Hepatocyte (in vitro differentiated cells): ENCODE measurements around the gene SPOCK2. TPM values are rescaled to one million over a fixed set of nuclear protein-coding genes. Genes with fewer than 3 reads are reported as not detected.

Experiments
- DNase-seq: peaks from one replicate; pipeline ENCODE4 v3.0.0-alpha.2; 2016; ENCODE audit warnings: low spot score
- H2AFZ ChIP-seq: fragments of 200-600 bp; sonication (generic); 2 replicates; pipeline ENCODE4 v1.6.0; 2016; ENCODE audit warnings: antibody characterized with exemption, mild to moderate bottlenecking
- H3K27ac ChIP-seq: fragments of 200-600 bp; sonication (generic); 2 replicates; pipeline ENCODE4 v1.5.1; 2016; ENCODE audit warnings: mild to moderate bottlenecking
- H3K27me3 ChIP-seq: fragments of 200-600 bp; sonication (generic); 2 replicates; pipeline ENCODE4 v1.6.1; 2016
- H3K36me3 ChIP-seq: fragments of 200-600 bp; sonication (generic); replicated peaks from 2 replicates; pipeline ENCODE4 v1.5.1; 2016; ENCODE audit warnings: low read depth; ENCODE audit not compliant: insufficient read depth
- H3K4me1 ChIP-seq: fragments of 200-600 bp; sonication (generic); 2 replicates; pipeline ENCODE4 v1.5.1; 2016; ENCODE audit warnings: mild to moderate bottlenecking, moderate library complexity; ENCODE audit not compliant: insufficient read depth
- H3K4me2 ChIP-seq: fragments of 200-600 bp; sonication (generic); 2 replicates; pipeline ENCODE4 v1.6.0; 2016
- H3K4me3 ChIP-seq: fragments of 200-600 bp; sonication (generic); 2 replicates; pipeline ENCODE4 v1.5.1; 2016; ENCODE audit warnings: mild to moderate bottlenecking
- H3K79me2 ChIP-seq: fragments of 200-600 bp; sonication (generic); 2 replicates; pipeline ENCODE4 v1.6.0; 2017; ENCODE audit warnings: mild to moderate bottlenecking
- H3K9me2 ChIP-seq: fragments of 200-600 bp; sonication (generic); replicated peaks from 2 replicates; pipeline ENCODE4 v1.6.0; 2017; ENCODE audit warnings: mild to moderate bottlenecking; ENCODE audit not compliant: insufficient read depth
- H3K9me3 ChIP-seq: fragments of 200-600 bp; sonication (generic); 2 replicates; pipeline ENCODE4 v1.5.1; 2016; ENCODE audit warnings: low read depth, mild to moderate bottlenecking
- H4K20me1 ChIP-seq: fragments of 200-600 bp; sonication (generic); 2 replicates; pipeline ENCODE4 v1.6.0; 2016; ENCODE audit warnings: mild to moderate bottlenecking; ENCODE audit not compliant: insufficient read depth, poor library complexity, severe bottlenecking
- EZH2 ChIP-seq: fragments of 200-600 bp; sonication (generic); IDR thresholded peaks from 2 replicates; pipeline ENCODE4 v1.6.1; 2016; ENCODE audit warnings: antibody characterized with exemption, mild to moderate bottlenecking, borderline replicate concordance
- EZH2phosphoT487 ChIP-seq: fragments of 200-600 bp; sonication (generic); IDR thresholded peaks from one replicate; pipeline ENCODE4 v1.6.1; 2018; ENCODE audit warnings: antibody characterized with exemption, mild to moderate bottlenecking, low read depth, moderate library complexity; ENCODE audit not compliant: unreplicated experiment, severe bottlenecking
- WGBS: methylation state at CpG from one replicate; pipeline ENCODE4 v1.1.6; 2016; ENCODE audit warnings: low lambda C conversion rate; ENCODE audit errors: missing lambda C conversion rate; 5-methylcytosine and 5-hydroxymethylcytosine counted together
- polyA plus RNA-seq: library from polyadenylated mRNA; unstranded; fragments of >200 nt; fragmentation: Nextera tagmentation; extraction: Ambion mirVana; gene quantifications from 2 replicates; pipeline ENCODE4 v1.2.1, GENCODE V29; 2016
- total RNA-seq: library from RNA; depleted of rRNA; stranded (reverse); fragments of >200 nt; gene quantifications from 2 replicates; pipeline ENCODE4 v1.2.3, GENCODE V29; 2014
- TF ChIP-seq, protein P1 (sequence below): fragments of 200-600 bp; sonication (generic); IDR thresholded peaks from 2 replicates; pipeline ENCODE4 v1.5.1; 2016; ENCODE audit warnings: antibody characterized with exemption, mild to moderate bottlenecking; ENCODE audit not compliant: poor library complexity

Gene SPOCK2
- total and polyA plus RNA-seq, 2 experiments from 2014 or later, result 3.0 to 3.1 TPM

DNA sequence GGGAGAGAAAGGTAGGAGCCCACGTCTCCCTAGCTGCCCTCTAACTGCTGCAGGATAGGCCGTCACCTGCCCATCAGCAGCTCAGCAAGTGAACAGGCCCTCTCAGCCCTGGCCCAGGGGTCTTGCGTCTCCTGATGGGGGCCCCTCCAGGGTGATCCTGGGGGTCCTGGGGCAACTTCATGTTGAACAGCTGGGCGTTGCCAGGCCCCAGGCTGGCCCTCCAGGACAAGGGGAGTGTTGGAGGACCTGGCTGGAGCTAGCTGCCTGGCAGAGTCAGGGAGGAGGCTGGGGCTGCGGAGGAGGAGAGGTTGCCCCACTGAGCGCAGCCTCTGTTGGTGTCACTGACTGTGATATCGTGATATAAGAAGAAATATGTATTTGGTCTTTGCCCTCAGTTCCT is 34.7 kb downstream of the SPOCK2 start:
- Histone ChIP-seq H3K9me2 (no peaks in the 10 kb centered on the region), H3K36me3 (no peaks in the 10 kb centered on the region), H3K79me2 (no peaks in the 10 kb centered on the region), H3K27me3 (no peaks in the 10 kb centered on the region), H4K20me1 (no peaks in the 10 kb centered on the region), H3K9me3 (no peaks in the 10 kb centered on the region), H3K4me2 (no peak overlapping the region), H3K4me1 (no peaks in the 10 kb centered on the region), H2AFZ (no peak overlapping the region), H3K27ac (no peak overlapping the region), H3K4me3 (no peak overlapping the region)
- 93% methylated on average over 7 of the region's 7 CpGs for WGBS
- TF ChIP-seq EZH2 (no peak), EZH2phosphoT487 (no peak)
- TF ChIP-seq, protein P1, sequence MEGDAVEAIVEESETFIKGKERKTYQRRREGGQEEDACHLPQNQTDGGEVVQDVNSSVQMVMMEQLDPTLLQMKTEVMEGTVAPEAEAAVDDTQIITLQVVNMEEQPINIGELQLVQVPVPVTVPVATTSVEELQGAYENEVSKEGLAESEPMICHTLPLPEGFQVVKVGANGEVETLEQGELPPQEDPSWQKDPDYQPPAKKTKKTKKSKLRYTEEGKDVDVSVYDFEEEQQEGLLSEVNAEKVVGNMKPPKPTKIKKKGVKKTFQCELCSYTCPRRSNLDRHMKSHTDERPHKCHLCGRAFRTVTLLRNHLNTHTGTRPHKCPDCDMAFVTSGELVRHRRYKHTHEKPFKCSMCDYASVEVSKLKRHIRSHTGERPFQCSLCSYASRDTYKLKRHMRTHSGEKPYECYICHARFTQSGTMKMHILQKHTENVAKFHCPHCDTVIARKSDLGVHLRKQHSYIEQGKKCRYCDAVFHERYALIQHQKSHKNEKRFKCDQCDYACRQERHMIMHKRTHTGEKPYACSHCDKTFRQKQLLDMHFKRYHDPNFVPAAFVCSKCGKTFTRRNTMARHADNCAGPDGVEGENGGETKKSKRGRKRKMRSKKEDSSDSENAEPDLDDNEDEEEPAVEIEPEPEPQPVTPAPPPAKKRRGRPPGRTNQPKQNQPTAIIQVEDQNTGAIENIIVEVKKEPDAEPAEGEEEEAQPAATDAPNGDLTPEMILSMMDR, result no peak
- no peak for DNase-seq

- 70% methylated on average over 3 of the region's 3 CpGs for WGBS
- Histone ChIP-seq H3K36me3 (no peaks in the 10 kb centered on the region), H4K20me1 (no peaks in the 10 kb centered on the region), H3K4me1 (no peaks in the 10 kb centered on the region), H3K4me3 (no peak overlapping the region), H2AFZ (no peak overlapping the region), H3K27ac (no peak overlapping the region), H3K9me3 (no peaks in the 10 kb centered on the region), H3K79me2 (no peaks in the 10 kb centered on the region), H3K27me3 (no peaks in the 10 kb centered on the region), H3K4me2 (no peak overlapping the region), H3K9me2 (no peaks in the 10 kb centered on the region)
- TF ChIP-seq EZH2phosphoT487, result no peak
- TF ChIP-seq, protein P1, result no peak
- TF ChIP-seq EZH2, result no peak
- no peak for DNase-seq
Observed at GRCh38 chr10:72050873-72051272, 37.5 kb downstream of the SPOCK2 start.

DNA sequence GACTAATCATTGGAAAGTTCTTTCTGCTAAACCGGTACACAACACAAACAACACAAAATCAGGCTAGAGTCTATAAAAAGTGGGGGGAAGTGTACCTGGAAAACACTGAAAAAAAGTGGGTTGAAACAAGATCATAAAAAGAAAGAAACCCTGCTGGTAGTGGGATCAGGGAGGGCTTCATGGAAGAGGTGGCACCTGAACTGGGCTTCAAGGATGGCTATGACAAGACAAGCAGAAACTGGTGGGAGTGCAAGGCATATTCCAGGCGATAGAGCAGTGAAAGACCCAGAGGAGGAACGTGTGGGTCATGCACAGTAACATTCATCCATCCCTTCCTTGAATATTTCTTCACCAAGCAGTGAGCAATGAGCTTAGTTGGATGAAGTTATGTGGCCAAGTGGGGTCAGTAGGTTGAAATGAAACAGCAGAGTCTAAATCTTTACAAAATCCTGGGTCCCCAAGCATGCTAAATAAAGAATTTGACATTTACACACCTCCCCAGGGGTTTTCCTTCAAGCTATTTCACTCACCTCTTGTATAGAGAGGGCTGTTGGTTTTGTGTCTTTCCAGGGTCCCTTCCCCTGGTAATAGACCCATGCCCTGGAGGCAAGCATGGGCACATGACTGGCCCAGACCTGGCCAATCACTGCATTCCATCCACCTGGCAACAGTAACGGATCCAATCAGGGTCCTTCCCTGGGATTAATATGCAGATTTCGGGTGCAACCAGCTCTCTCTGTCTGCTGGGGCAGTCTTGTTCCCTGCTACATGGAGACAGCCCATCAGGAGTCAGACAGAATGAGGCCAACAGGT is 38.2 kb downstream of the SPOCK2 start:
- no peaks in the 10 kb centered on the region for H4K20me1 ChIP-seq
- peaks cover 2% of the 10 kb centered on the region for H3K4me1 ChIP-seq
- H3K79me2 ChIP-seq, result no peaks in the 10 kb centered on the region
- no peaks in the 10 kb centered on the region for H3K9me3 ChIP-seq
- H3K27ac ChIP-seq, result no peak overlapping the region
- WGBS, result 89% methylated on average over 5 of the region's 5 CpGs
- TF ChIP-seq, protein P1, result no peak
- no peak for TF ChIP-seq EZH2phosphoT487
- no peak for TF ChIP-seq EZH2
- H2AFZ ChIP-seq, result no peak overlapping the region
- no peaks in the 10 kb centered on the region for H3K27me3 ChIP-seq
- H3K4me2 ChIP-seq, result no peak overlapping the region
- no peaks in the 10 kb centered on the region for H3K36me3 ChIP-seq
- no peak for DNase-seq
- H3K4me3 ChIP-seq, result no peak overlapping the region
- no peaks in the 10 kb centered on the region for H3K9me2 ChIP-seq
